NCI-H2227 treated with DMSO at 0.1 percent for 48 hours (cell line): ENCODE measurements around the gene KCNK18.
"Not testable (repeated sequence)": the region's sequence is repeated elsewhere in the genome, so short reads cannot be mapped to it uniquely, and the experiment has no call there.

ENCODE experiments used
- DNase-seq: peaks from one replicate; lab custom pipeline; 2025; lab: John Stamatoyannopoulos, UW

KCNK18 gene

GRCh38 chr10:117170244-117170643 lies 27.0 kb upstream of the KCNK18 start:
- peak; percentile 21 for DNase-seq

GRCh38 chr10:117174439-117175214 lies 22.7 kb upstream of the KCNK18 start:
- DNase-seq, result peak; percentile 84

- DNase-seq, result no peak
Observed at GRCh38 chr10:117175215-117175900, 21.9 kb upstream of the KCNK18 start.

- peak; percentile 82 for DNase-seq
Observed at GRCh38 chr10:117175901-117176534, 21.3 kb upstream of the KCNK18 start.

GRCh38 chr10:117178190-117178589 lies 19.1 kb upstream of the KCNK18 start:
- DNase-seq, result no peak

GRCh38 chr10:117184296-117184695 lies 13.0 kb upstream of the KCNK18 start:
- DNase-seq, result no peak

GRCh38 chr10:117184821-117185220 lies 12.5 kb upstream of the KCNK18 start:
- DNase-seq, result no peak

GRCh38 chr10:117185817-117186216 lies 11.5 kb upstream of the KCNK18 start:
- DNase-seq, result not testable (repeated sequence)

GRCh38 chr10:117186832-117187615 lies 10.3 kb upstream of the KCNK18 start:
- no peak for DNase-seq

- no peak for DNase-seq
Observed at GRCh38 chr10:117188371-117188770, 8.9 kb upstream of the KCNK18 start.

- DNase-seq, result no peak
Observed at GRCh38 chr10:117189557-117189956, 7.7 kb upstream of the KCNK18 start.

- no peak for DNase-seq
Observed at GRCh38 chr10:117198088-117198487, 799 bp downstream of the KCNK18 start.

GRCh38 chr10:117201826-117202225 lies 4.5 kb downstream of the KCNK18 start:
- no peak for DNase-seq

GRCh38 chr10:117204316-117204715 lies 7.0 kb downstream of the KCNK18 start:
- no peak for DNase-seq

- no peak for DNase-seq
Observed at GRCh38 chr10:117212176-117212575, 14.9 kb downstream of the KCNK18 start.

GRCh38 chr10:117214401-117214800 lies 17.1 kb downstream of the KCNK18 start:
- DNase-seq, result no peak

GRCh38 chr10:117215079-117215478 lies 17.8 kb downstream of the KCNK18 start:
- no peak for DNase-seq

GRCh38 chr10:117216028-117216427 lies 18.7 kb downstream of the KCNK18 start:
- DNase-seq, result no peak

GRCh38 chr10:117216611-117217195 lies 19.4 kb downstream of the KCNK18 start:
- peak; percentile 19 for DNase-seq

- DNase-seq, result no peak
Observed at GRCh38 chr10:117217196-117217761, 20.0 kb downstream of the KCNK18 start.

- no peak for DNase-seq
Observed at GRCh38 chr10:117218654-117219053, 21.4 kb downstream of the KCNK18 start.
